Measurements from ENCODE around the gene KHK.
A peak's percentile ranks its signal among the peaks of the same experiment; 100 is the strongest.

The KHK gene

GRCh38 chr2:27118525-27119329 is 32.2 kb downstream of the KHK start, which contains the start of gene CGREF1 (continued):
- TF ChIP-seq ZBTB10 (tag by site-specific recombination; IDR thresholded peaks at IDR 0.05) (no peak), ZNF202 (tag by site-specific recombination; IDR thresholded peaks at IDR 0.05; ENCODE audit: borderline replicate concordance) (no peak), ZNF776 (tag by site-specific recombination; IDR thresholded peaks at IDR 0.05; ENCODE audit: borderline replicate concordance) (no peak), ZNF561 (tag by site-specific recombination; IDR thresholded peaks at IDR 0.05; ENCODE audit: borderline replicate concordance) (no peak), ZNF121 (tag by site-specific recombination; IDR thresholded peaks at IDR 0.05) (no peak), ZNF571 (tag by site-specific recombination; IDR thresholded peaks at IDR 0.05) (no peak), ZNF548 (tag by site-specific recombination; IDR thresholded peaks at IDR 0.05) (no peak), PRDM6 (tag by site-specific recombination; IDR thresholded peaks at IDR 0.05) (no peak), ZNF768 (tag by site-specific recombination; IDR thresholded peaks at IDR 0.05) (no peak), ZBTB26 (tag by site-specific recombination; optimal IDR thresholded peaks at IDR 0.05) (peak; percentile 98), EGR2 (tag by site-specific recombination; IDR thresholded peaks at IDR 0.05; ENCODE audit: low read depth) (no peak), BCL11A (tag by site-specific recombination; IDR thresholded peaks at IDR 0.05; ENCODE audit: low read depth) (no peak), ZNF426 (tag by site-specific recombination; IDR thresholded peaks at IDR 0.05) (no peak), PATZ1 (tag by site-specific recombination; IDR thresholded peaks at IDR 0.05) (peak; percentile 26; the same call in 1 of the 2 replicates), ZNF18 (tag by site-specific recombination; IDR thresholded peaks at IDR 0.05) (peak; percentile 66), ZNF133 (tag by site-specific recombination; IDR thresholded peaks at IDR 0.05) (no peak), YY2 (tag by site-specific recombination; IDR thresholded peaks at IDR 0.05) (no peak), IKZF3 (tag by site-specific recombination; IDR thresholded peaks at IDR 0.05) (no peak), BCL6B (tag by site-specific recombination; IDR thresholded peaks at IDR 0.05) (no peak), ZXDB (tag by site-specific recombination; IDR thresholded peaks at IDR 0.05) (no peak), KLF8 (tag by site-specific recombination; IDR thresholded peaks at IDR 0.05) (no peak), PRDM4 (tag by site-specific recombination; IDR thresholded peaks at IDR 0.05) (no peak), ZNF701 (tag by site-specific recombination; IDR thresholded peaks at IDR 0.05) (no peak), ZNF404 (tag by site-specific recombination; IDR thresholded peaks at IDR 0.05) (no peak), ELK4 (IDR thresholded peaks at IDR 0.05; ENCODE audit: borderline replicate concordance, low read depth, low read length) (no peak)
